Measurements from ENCODE around the gene DHRS7B.
"Not testable (repeated sequence)": the region's sequence is repeated elsewhere in the genome, so short reads cannot be mapped to it uniquely, and the experiment has no call there.

DHRS7B gene

DNA sequence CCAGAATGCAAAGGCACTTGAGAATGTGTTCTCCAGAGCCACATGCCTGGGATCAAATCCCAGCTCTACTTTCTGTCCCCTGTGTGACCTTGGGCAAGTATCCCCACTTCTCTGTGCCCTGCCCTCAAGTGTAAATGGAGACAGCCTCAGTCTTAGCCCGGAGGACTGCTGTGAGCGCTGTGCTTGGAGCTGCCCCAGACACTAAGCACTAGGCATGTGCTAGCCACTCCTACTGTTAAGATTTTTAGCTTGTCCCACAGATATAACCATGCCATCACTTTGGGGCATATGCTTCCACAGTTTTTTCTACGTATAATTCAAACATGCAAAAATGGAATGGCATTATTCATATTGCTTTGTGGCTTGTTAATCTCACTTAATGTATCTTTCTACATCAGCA is 57.8 kb downstream of the DHRS7B start:
- no peak for DNase-seq

DNA sequence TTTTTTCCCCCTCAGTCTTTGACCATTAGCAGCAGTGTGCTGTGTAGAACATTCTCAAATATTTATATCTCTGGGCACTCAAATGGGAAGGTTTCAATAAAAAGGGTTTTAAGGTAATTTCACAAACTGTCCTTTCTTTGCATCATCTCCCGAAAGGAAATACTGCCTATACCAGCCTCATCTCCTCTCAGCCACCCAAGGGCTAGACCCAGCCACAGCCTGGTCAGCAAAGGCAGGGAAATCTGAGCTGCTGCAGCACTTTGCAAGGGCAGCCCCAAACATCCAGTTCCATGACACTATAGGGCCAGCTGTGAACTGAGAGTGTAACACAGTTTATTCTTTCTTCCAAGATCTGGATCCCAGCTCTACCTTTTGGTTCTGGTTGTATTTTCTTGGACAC is 58.3 kb downstream of the DHRS7B start:
- no peak for DNase-seq

GRCh38 chr17:21186399-21187187 is 59.8 kb downstream of the DHRS7B start:
- DNase-seq = peak in 1 of 2 donors; percentile 16

DNA sequence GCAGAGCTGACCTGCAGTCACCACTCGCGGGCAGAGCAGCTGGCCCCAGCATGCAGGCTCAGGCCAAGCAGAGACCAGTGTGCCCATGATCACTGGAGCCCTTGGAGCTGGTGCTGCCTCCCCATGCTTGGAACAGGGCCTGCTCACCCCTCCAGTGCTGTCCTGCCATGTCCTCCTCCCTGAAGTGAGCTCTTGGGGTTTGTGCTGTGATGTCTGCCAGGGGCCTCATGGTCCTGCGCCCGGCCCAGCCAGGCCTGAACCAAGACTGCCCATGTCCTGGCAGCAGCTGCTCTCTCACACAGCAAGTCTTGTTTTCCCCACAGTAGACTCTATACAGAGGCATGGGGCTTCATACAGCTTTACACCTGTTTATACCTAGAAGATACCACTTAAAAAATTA is 62.6 kb downstream of the DHRS7B start:
- DNase-seq = no peak

- no peak for DNase-seq
Measured at GRCh38 chr17:21190078-21190477, 63.3 kb downstream of the DHRS7B start.

DNA sequence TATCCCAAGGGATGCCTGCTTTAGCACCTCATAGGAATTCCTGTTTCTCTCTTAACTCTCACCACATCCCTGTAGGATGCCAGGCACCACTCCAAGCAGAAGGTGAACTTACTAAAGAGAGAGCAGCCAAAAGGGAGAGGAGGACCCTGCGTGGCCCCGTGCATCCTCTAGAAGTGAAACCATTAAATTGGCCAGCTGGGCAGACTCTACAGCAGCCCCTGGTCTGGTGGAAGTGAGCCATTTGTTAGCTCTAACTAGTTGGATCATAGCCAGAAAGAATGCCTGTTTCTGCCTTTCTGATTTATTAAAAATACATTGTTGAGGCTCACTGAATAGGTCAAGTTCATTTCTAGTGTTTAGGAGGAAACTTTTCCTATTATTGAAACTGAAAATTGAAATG is 64.9 kb downstream of the DHRS7B start:
- DNase-seq = no peak

GRCh38 chr17:21192414-21192813 is 65.7 kb downstream of the DHRS7B start:
- not testable (repeated sequence) for DNase-seq

- DNase-seq = no peak
Measured at GRCh38 chr17:21193031-21193430, 66.3 kb downstream of the DHRS7B start.

- DNase-seq = no peak
Measured at GRCh38 chr17:21194226-21194625, 67.5 kb downstream of the DHRS7B start.

- DNase-seq = no peak
Measured at GRCh38 chr17:21194703-21195102, 67.9 kb downstream of the DHRS7B start.

- no peak for DNase-seq
Measured at GRCh38 chr17:21196126-21196525, 69.4 kb downstream of the DHRS7B start.

DNA sequence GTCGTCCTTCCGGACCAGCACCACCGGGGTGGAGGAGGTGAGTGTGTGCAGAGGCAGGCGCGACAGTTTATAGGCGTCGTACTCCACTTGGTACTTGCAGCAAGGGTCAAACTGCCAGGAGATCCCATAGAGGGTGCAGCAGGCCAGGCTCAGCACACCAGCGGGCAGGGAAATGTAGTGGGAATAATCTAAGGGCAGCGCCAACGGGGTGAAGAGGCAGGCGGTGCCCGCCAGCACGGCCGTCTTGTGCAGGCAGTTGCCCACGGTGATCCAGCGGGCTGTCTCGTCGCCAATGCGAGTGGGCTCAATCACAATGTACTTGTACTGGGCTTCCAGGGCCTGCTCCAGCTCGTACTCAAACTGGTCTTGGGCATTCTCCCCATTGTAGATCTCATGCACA is 71.6 kb downstream of the DHRS7B start:
- no peak for DNase-seq

- DNase-seq = no peak
Measured at GRCh38 chr17:21199311-21199710, 72.5 kb downstream of the DHRS7B start.

GRCh38 chr17:21199856-21200255 is 73.1 kb downstream of the DHRS7B start:
- DNase-seq = no peak

DNA sequence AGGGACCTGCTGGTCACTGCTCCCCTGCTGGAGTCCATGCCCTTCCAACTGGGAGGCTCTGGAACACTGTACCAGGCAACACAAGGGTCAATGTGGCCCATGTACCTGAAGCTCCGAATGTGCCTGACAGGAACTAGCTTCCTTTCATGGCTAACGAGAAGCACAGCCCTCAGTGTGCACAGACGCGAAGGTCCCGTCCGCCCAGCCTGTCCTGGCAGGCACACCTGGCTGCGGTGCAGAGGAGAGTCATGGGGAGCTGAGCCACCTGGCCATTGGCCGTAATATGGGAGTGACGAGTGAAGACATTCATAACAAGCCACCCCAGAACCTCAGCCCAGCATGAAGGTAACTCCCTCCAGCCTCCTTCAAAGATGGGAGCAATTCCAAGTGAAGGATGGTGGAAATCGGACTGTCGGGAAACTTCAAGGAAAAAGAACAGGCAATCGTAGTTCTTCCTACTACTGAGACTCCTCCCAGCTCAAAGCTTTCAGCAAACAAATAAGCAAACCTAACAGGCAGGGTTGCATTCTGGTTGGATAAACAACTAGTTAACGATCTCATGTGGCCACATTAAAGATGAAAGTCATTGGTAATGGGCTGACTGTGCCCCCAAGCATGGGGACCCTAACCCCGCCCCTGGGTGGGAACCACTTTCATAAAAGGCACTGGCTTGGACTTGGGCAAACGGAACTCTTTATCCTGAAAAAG is 74.0 kb downstream of the DHRS7B start:
- no peak for DNase-seq

DNA sequence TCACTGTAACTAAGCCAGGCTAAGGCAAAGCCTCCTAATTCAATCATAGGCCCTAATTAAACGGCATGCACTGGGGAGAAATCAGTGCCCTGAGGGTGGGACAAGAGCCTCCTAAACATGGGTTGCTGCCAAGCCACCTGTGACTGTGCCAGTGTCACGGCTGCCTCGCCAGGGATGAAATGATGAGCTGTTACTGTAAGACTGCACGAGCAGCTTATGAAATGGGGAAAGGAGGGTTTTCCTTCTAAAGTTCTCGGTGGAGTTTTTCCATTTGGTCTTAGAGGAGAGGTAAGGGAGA is 74.5 kb downstream of the DHRS7B start:
- no peak for DNase-seq

DNA sequence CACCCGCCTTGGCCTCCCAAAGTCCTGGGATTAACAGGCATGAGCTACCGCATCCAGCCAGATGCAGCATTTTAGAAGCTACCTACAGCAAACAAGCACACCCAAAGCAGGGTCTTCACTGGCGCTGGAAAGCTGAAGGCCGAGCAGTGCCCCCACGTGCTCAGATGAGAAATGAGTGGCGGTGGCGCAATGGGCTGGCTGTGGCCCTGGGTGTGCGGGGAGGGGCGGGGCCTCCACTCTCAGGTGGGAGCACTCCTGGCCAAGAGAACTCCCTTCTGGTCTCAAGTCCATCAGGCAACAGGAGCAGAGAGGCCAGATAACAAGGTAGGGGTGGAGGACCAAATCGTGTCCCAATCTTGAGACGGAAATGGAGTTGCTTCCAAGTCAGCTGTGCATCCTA is 75.1 kb downstream of the DHRS7B start:
- no peak for DNase-seq

DNA sequence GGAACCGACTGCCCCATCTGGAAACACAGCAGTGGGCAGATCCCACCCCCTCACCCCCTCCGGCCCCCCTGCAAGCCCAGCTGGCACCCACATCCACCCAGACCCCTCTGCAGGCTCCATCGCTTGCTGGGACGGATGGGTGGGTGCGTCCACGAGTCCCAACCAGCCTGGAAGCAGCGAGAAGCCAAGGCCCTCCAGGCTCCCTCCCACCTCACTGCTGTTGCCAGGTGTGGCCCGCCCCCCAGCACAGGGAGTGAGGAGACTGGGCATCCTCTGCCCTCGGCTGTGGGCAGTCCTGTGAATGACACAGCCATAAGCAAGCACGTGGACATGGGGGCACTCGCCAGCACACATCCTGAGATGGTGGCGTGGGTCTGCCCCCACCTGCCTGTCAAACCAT is 75.7 kb downstream of the DHRS7B start:
- no peak for DNase-seq

- DNase-seq = no peak
Measured at GRCh38 chr17:21204935-21205334, 78.2 kb downstream of the DHRS7B start.

DNA sequence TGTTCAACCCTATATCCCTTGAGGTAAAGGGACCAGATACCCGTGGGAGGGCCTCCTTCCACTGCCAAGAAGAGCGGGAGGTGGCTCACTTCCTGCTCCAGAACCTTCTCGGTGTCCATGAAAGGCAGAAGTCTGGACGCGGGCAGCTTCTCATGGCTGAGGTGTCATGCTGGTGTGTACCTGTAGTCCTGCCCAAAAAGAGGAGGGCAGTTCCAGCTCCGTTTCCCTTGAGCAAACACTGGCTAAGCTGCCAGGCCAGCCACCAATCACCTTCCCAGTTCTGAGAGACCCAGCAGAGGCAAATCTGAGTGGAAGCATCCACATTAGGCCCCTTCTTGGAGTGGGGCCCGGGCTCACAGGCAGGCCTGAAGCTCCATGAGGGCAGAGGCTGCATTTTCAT is 81.6 kb downstream of the DHRS7B start:
- DNase-seq = no peak

GRCh38 chr17:21209511-21210175 is 82.9 kb downstream of the DHRS7B start:
- DNase-seq = no peak

DNA sequence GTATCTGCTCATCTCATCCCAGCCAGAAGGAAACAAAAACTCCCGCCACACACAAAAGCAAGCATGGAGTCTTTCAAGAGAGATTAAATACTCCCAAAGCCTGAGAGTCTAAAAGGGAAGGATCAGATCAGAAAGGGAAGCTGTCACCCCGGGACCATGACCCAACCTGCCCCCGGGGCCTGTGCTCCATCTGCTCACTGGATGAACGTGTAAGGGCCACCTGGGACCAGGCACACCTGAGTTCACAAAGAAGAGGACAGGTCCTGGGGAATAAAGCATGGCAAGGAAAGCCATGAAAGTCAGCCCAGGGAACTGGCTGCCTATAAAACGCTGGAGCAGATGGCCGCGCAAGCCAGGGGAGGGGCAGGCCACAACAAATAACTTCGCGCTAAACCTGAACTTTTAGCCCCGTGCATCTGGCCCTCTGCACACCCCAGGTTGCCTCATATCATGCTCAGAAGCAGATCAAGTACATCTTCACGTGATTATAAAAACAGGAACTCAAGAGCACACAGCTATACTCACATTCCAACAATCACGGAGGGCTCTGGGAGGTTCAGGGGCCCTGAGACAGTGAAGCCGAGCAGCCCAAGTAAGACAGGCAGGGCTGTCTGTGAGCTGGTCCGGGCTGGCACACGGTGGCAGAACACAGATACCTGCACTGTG is 83.8 kb downstream of the DHRS7B start:
- DNase-seq = no peak

- no peak for DNase-seq
Measured at GRCh38 chr17:21211825-21212479, 85.2 kb downstream of the DHRS7B start.

All from CD4-positive, alpha-beta T cell treated with Interleukin-1 beta for 1 hour (primary cell).